B cell (primary cell): Measurements from ENCODE around the gene ANKRD44. TPM values are rescaled to one million over a fixed set of nuclear protein-coding genes. Genes with fewer than 3 reads are reported as not detected.

Experiments
- ATAC-seq: fragments of 200-7000 bp; cut with Tn5 transposase; one replicate; pipeline ENCODE4 v1.10.0; 2021; ENCODE audit warnings: low read depth, mild to moderate bottlenecking, moderate number of reproducible peaks, moderate library complexity
- CTCF ChIA-PET: fragments of 350-600 bp; sonication (Branson Sonifier 250); formaldehyde crosslinking; loops from one replicate; lab custom pipeline; 2021; ENCODE audit warnings: antibody characterized with exemption, inconsistent platforms; lab: Charles Lee
- POLR2A ChIA-PET: fragments of 350-600 bp; sonication (Branson Sonifier 250); formaldehyde crosslinking; loops from one replicate; lab custom pipeline; 2021; ENCODE audit warnings: antibody characterized with exemption; lab: Charles Lee
- DNase-seq: peaks from one replicate; pipeline ENCODE4 v3.0.0; 2013
- H2AFZ ChIP-seq: 2 replicates; pipeline ENCODE4 v1.6.1; 2012; ENCODE audit warnings: mild to moderate bottlenecking, low read depth, low read length; ENCODE audit not compliant: insufficient read depth, poor library complexity, severe bottlenecking
- H3K27ac ChIP-seq, 2 donors: 1 replicate in 1 of 2; 2 replicates in 1 of 2; pipeline ENCODE4 v1.5.1; 2012 to 2013; ENCODE audit warnings: low read length in 2 of 2, mild to moderate bottlenecking in 2 of 2, moderate library complexity in 1 of 2
- H3K27me3 ChIP-seq, 4 experiments: fragments of 200-600 bp in 1 of 4; sonication (generic) in 1 of 4; replicated peaks in 1 of 4; 1 replicate in 2 of 4; 2 replicates in 2 of 4; pipeline versions ENCODE4 v1.6.1 to v1.7.0; 2013 to 2016; ENCODE audit warnings: low read length in 3 of 4, mild to moderate bottlenecking in 2 of 4, mixed read lengths in 1 of 4, moderate library complexity in 1 of 4; ENCODE audit not compliant: insufficient read depth in 4 of 4, control insufficient read depth in 3 of 4; ENCODE audit errors: control extremely low read depth in 1 of 4
- H3K36me3 ChIP-seq, 2 experiments: replicated peaks in 1 of 2; 1 replicate in 1 of 2; 2 replicates in 1 of 2; pipeline versions ENCODE4 v1.6.1 to v1.7.1; 2013; ENCODE audit warnings: low read length in 1 of 2; ENCODE audit not compliant: insufficient read depth in 2 of 2, control insufficient read depth in 1 of 2; ENCODE audit errors: control extremely low read depth in 1 of 2, extremely low read depth in 1 of 2
- H3K4me1 ChIP-seq, 2 donors: fragments of 200-600 bp in 1 of 2; sonication (generic) in 1 of 2; 1 replicate in 1 of 2; 2 replicates in 1 of 2; pipeline versions ENCODE4 v1.5.1 to v1.6.1; 2013 to 2017; ENCODE audit warnings: low read length in 2 of 2; ENCODE audit not compliant: control insufficient read depth in 2 of 2, insufficient read depth in 2 of 2
- H3K4me2 ChIP-seq: replicated peaks from 2 replicates; pipeline ENCODE3; 2012; ENCODE audit warnings: mild to moderate bottlenecking, low read depth, low read length; ENCODE audit not compliant: poor library complexity, severe bottlenecking
- H3K4me3 ChIP-seq, 5 experiments: fragments of 200-600 bp in 1 of 5; sonication (generic) in 1 of 5; 1 replicate in 3 of 5; 2 replicates in 2 of 5; pipeline versions ENCODE4 v1.5.1 to v1.7.0; 2011 to 2016; ENCODE audit warnings: low read length in 4 of 5, mild to moderate bottlenecking in 4 of 5, low read depth in 2 of 5, control low read depth in 1 of 5, moderate library complexity in 1 of 5; ENCODE audit not compliant: insufficient read depth in 1 of 5; ENCODE audit errors: control extremely low read depth in 1 of 5, extremely low read depth in 1 of 5
- H3K79me2 ChIP-seq: fragments of 200-600 bp; sonication (generic); one replicate; pipeline ENCODE4 v1.6.0; 2016; ENCODE audit warnings: low read length; ENCODE audit not compliant: control insufficient read depth, insufficient read depth
- H3K9ac ChIP-seq: fragments of 200-600 bp; sonication (generic); 2 replicates; pipeline ENCODE4 v1.6.1; 2017; ENCODE audit warnings: mild to moderate bottlenecking, low read length, moderate library complexity
- H3K9me3 ChIP-seq, 3 donors: one replicate each; pipeline versions ENCODE4 v1.6.1 to v1.7.1; 2013; ENCODE audit warnings: low read length in 2 of 3; ENCODE audit not compliant: control insufficient read depth in 2 of 3, insufficient read depth in 1 of 3; ENCODE audit errors: control extremely low read depth in 1 of 3
- H4K20me1 ChIP-seq: 2 replicates; pipeline ENCODE4 v1.6.0; 2012; ENCODE audit warnings: mild to moderate bottlenecking, low read length; ENCODE audit not compliant: insufficient read depth, control insufficient read depth, poor library complexity, severe bottlenecking
- H3K27ac Mint-ChIP-seq: one replicate; pipeline ENCODE4 v1.8.0; 2021; ENCODE audit warnings: mixed read lengths
- H3K27me3 Mint-ChIP-seq: one replicate; pipeline ENCODE4 v1.8.0; 2021; ENCODE audit warnings: mixed read lengths
- H3K4me1 Mint-ChIP-seq: one replicate; pipeline ENCODE4 v1.8.0; 2021; ENCODE audit warnings: mixed read lengths
- H3K4me3 Mint-ChIP-seq: one replicate; pipeline ENCODE4 v1.8.0; 2021; ENCODE audit warnings: mixed read lengths
- H3K9me3 Mint-ChIP-seq: one replicate; pipeline ENCODE4 v1.8.0; 2022; ENCODE audit warnings: mixed read lengths; ENCODE audit not compliant: insufficient read depth
- EZH2 ChIP-seq: IDR thresholded peaks from 2 replicates; pipeline ENCODE4 v1.6.1; 2012; ENCODE audit warnings: borderline replicate concordance, low read depth, mild to moderate bottlenecking, moderate library complexity, low read length; ENCODE audit not compliant: insufficient read depth, poor library complexity, severe bottlenecking
- WGBS: methylation state at CpG from one replicate; pipeline ENCODE4 v1.1.5; 2013; ENCODE audit warnings: missing lambda C conversion rate; ENCODE audit not compliant: insufficient coverage; 5-methylcytosine and 5-hydroxymethylcytosine counted together
- intact Hi-C: fragments of 100-400 bp; cut with micrococcal nuclease; formaldehyde crosslinking; loops from one replicate; pipeline ENCODE4 v1.10.0; 2022
- polyA plus RNA-seq: library from polyadenylated mRNA; depleted of rRNA; stranded (reverse); fragments of >200 nt; gene quantifications from 2 replicates; pipeline ENCODE4 v1.2.3, GENCODE V29; 2012
- total RNA-seq, 2 donors: library from RNA; stranded (reverse); fragments of 120-200 nt in 1 of 2; gene quantifications; 1 replicate in 1 of 2; 2 replicates in 1 of 2; pipeline versions ENCODE4 v1.2.3 to v1.2.4, GENCODE V29; 2013 to 2022
- TF ChIP-seq, protein P1 (sequence below): fragments of 200-600 bp; IDR thresholded peaks from one replicate; pipeline ENCODE4 v1.8.0; 2022; ENCODE audit warnings: antibody characterized with exemption, mild to moderate bottlenecking

ANKRD44 gene
- total and polyA plus RNA-seq, 2 donors (not counting 1 experiment from before 2014, with no cell fraction given), result 92.6 to 457 TPM

DNA sequence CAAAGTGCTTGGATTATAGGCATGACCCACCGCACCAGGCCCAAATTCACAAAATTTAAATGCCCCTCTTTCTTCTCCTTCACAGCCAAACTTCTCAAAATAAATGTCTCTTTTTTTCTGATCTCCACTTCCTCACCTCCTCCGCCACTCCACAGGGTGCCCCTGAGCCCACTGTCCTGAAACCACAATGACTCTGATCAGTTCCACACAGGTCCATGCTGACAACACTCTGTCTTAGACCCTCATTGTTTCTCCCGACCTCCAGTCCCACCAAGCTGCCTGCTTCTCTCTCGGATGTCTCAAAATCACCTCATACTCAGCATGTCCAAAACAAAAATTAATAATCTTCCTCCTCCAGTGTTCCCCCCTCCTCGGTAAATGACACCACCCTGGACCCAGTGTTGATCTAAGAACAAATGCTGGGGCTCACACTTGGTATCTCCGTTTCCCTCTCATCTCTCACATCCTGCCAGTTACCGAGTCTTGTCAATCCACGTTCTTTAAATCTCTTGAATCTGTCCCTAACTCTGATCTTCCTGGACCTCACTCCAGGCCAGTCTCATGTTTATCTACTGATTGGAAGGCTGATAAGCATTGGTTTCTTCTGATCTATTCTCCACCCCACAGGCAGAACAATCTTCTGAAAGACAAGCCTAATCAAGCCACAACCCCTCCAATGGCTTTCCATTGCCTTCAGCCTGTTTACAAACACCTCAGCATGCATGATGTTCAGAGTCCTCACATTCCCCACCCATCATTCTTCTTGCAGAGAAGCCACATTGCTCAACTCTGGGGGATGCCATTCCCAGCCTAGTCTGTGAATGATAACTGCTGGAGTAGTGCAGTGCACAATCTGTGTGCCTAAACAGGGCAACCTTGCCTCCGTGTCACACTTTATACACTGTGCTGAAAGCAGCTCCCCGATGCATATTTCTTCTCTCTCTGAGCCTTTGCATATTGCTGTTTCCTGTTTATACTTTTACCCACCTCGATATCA is 12.4 kb upstream of the ANKRD44 start:
- H2AFZ ChIP-seq, result peak overlapping the region; percentile 69
- peak overlapping the region; percentile 53 for H3K4me2 ChIP-seq
- peak overlapping the region; percentile 70 for H3K4me3 Mint-ChIP-seq
- 46% methylated on average over 7 of the region's 11 CpGs for WGBS
- peak overlapping the region; percentile 23 for H3K9ac ChIP-seq
- H3K27ac ChIP-seq, result peak overlapping the region; percentile 14 to 27
- peaks cover 39% of the 10 kb centered on the region for H3K4me1 Mint-ChIP-seq
- peak overlapping the region in 1 of 5 experiments; percentile 6 for H3K4me3 ChIP-seq
- peak; percentile 60 for ATAC-seq
- H3K79me2 ChIP-seq, result no peaks in the 10 kb centered on the region
- no peaks in the 10 kb centered on the region for H3K27me3 ChIP-seq
- intact Hi-C loops, result loop anchor here (5.0 kb wide), 1 partner anchor 54 kb away; no protein-coding TSS in a partner anchor
- no peaks in the 10 kb centered on the region for H4K20me1 ChIP-seq
- POLR2A ChIA-PET, result no interaction called here
- H3K36me3 ChIP-seq, result no peaks in the 10 kb centered on the region
- peak overlapping the region; percentile 83 for H3K27ac Mint-ChIP-seq
- CTCF ChIA-PET, result interaction anchor here (1.0 to 1.7 kb wide), 4 partner anchors 10 to 209 kb away, joined by 3 to 6 read pairs (median 4); no protein-coding TSS in a partner anchor
- TF ChIP-seq EZH2, result no peak
- TF ChIP-seq, protein P1, sequence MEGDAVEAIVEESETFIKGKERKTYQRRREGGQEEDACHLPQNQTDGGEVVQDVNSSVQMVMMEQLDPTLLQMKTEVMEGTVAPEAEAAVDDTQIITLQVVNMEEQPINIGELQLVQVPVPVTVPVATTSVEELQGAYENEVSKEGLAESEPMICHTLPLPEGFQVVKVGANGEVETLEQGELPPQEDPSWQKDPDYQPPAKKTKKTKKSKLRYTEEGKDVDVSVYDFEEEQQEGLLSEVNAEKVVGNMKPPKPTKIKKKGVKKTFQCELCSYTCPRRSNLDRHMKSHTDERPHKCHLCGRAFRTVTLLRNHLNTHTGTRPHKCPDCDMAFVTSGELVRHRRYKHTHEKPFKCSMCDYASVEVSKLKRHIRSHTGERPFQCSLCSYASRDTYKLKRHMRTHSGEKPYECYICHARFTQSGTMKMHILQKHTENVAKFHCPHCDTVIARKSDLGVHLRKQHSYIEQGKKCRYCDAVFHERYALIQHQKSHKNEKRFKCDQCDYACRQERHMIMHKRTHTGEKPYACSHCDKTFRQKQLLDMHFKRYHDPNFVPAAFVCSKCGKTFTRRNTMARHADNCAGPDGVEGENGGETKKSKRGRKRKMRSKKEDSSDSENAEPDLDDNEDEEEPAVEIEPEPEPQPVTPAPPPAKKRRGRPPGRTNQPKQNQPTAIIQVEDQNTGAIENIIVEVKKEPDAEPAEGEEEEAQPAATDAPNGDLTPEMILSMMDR, result no peak
- H3K9me3 Mint-ChIP-seq, result no peaks in the 10 kb centered on the region
- DNase-seq, result peak; percentile 25
- H3K4me1 ChIP-seq, result peaks cover 24 to 35% of the 10 kb centered on the region in 2 donors
- H3K9me3 ChIP-seq, result no peaks in the 10 kb centered on the region
- no peaks in the 10 kb centered on the region for H3K27me3 Mint-ChIP-seq
